Measurements from ENCODE around the gene AP1M2. TPM values are rescaled to one million over a fixed set of nuclear protein-coding genes. Genes with fewer than 3 reads are reported as not detected.

AP1M2 gene
- total RNA-seq, 2 donors from 2014 or later = 132 to 146 TPM

GRCh38 chr19:10538204-10538983, 48.7 kb downstream of the AP1M2 start:
- Histone ChIP-seq H3K27ac (ENCODE audit: low read depth, low read length) (no peak overlapping the region), H3K9me3 (ENCODE audit: control insufficient read depth, low read length) (no peaks in the 10 kb centered on the region), H3K36me3 (ENCODE audit: control insufficient read depth, insufficient read depth, low read length) (no peaks in the 10 kb centered on the region), H3K9ac (ENCODE audit: extremely low read depth, low read length, poor library complexity, severe bottlenecking) (no peak overlapping the region), H3K4me3 (ENCODE audit: low read length) (no peak overlapping the region), H3K4me1 (ENCODE audit: control insufficient read depth, insufficient read depth, low read length) (no peaks in the 10 kb centered on the region), H3K27me3 (ENCODE audit: control insufficient read depth, insufficient read depth, low read length, poor library complexity, severe bottlenecking) (no peaks in the 10 kb centered on the region)
- no peak for DNase-seq
- H3K4me1 Mint-ChIP-seq = no peaks in the 10 kb centered on the region
- H3K9me3 Mint-ChIP-seq = no peaks in the 10 kb centered on the region
- WGBS, 2 experiments (ENCODE audit: insufficient coverage in 1 of 2, insufficient read length in 1 of 2) = 83 to 90% methylated on average over 12 to 20 of the region's 20 CpGs
- H3K27ac Mint-ChIP-seq = no peak overlapping the region
- H3K36me3 Mint-ChIP-seq (ENCODE audit: low read depth) = no peaks in the 10 kb centered on the region
- no peak overlapping the region for H3K4me3 Mint-ChIP-seq
- peaks cover 13% of the 10 kb centered on the region for H3K27me3 Mint-ChIP-seq (ENCODE audit: insufficient read depth)
- TF ChIP-seq CTCF (conservative IDR thresholded peaks at IDR 0.05) = no peak

- H3K27me3 ChIP-seq (ENCODE audit: control insufficient read depth, insufficient read depth, low read length, poor library complexity, severe bottlenecking) = no peaks in the 10 kb centered on the region
- no peaks in the 10 kb centered on the region for H3K36me3 ChIP-seq (ENCODE audit: control insufficient read depth, insufficient read depth, low read length)
- no peaks in the 10 kb centered on the region for H3K36me3 Mint-ChIP-seq (ENCODE audit: low read depth)
- 92 to 95% methylated on average over 8 to 11 of the region's 11 CpGs for WGBS, 2 experiments (ENCODE audit: insufficient coverage in 1 of 2, insufficient read length in 1 of 2)
- no peaks in the 10 kb centered on the region for H3K4me1 ChIP-seq (ENCODE audit: control insufficient read depth, insufficient read depth, low read length)
- H3K9me3 Mint-ChIP-seq = no peaks in the 10 kb centered on the region
- no peaks in the 10 kb centered on the region for H3K4me1 Mint-ChIP-seq
- H3K4me3 Mint-ChIP-seq = no peak overlapping the region
- DNase-seq = no peak
- peaks cover 14% of the 10 kb centered on the region for H3K27me3 Mint-ChIP-seq (ENCODE audit: insufficient read depth)
- H3K27ac ChIP-seq (ENCODE audit: low read depth, low read length) = no peak overlapping the region
- H3K9me3 ChIP-seq (ENCODE audit: control insufficient read depth, low read length) = no peaks in the 10 kb centered on the region
- H3K9ac ChIP-seq (ENCODE audit: extremely low read depth, low read length, poor library complexity, severe bottlenecking) = no peak overlapping the region
- TF ChIP-seq CTCF (conservative IDR thresholded peaks at IDR 0.05) = no peak
- H3K4me3 ChIP-seq (ENCODE audit: low read length) = no peak overlapping the region
- H3K27ac Mint-ChIP-seq = no peak overlapping the region
These were observed 49.4 kb downstream of the AP1M2 start for GRCh38 chr19:10537668-10538067.

- 81 to 90% methylated on average over 6 of the region's 6 CpGs for WGBS, 2 experiments (ENCODE audit: insufficient coverage in 1 of 2, insufficient read length in 1 of 2)
- Histone ChIP-seq H3K36me3 (ENCODE audit: control insufficient read depth, insufficient read depth, low read length) (no peaks in the 10 kb centered on the region), H3K9me3 (ENCODE audit: control insufficient read depth, low read length) (peaks cover 5% of the 10 kb centered on the region), H3K27ac (ENCODE audit: low read depth, low read length) (no peak overlapping the region), H3K27me3 (ENCODE audit: control insufficient read depth, insufficient read depth, low read length, poor library complexity, severe bottlenecking) (no peaks in the 10 kb centered on the region), H3K4me3 (ENCODE audit: low read length) (no peak overlapping the region), H3K4me1 (ENCODE audit: control insufficient read depth, insufficient read depth, low read length) (no peaks in the 10 kb centered on the region), H3K9ac (ENCODE audit: extremely low read depth, low read length, poor library complexity, severe bottlenecking) (no peak overlapping the region)
- Mint-ChIP-seq H3K4me1 (no peaks in the 10 kb centered on the region), H3K4me3 (no peak overlapping the region), H3K36me3 (ENCODE audit: low read depth) (no peaks in the 10 kb centered on the region), H3K27ac (no peak overlapping the region), H3K9me3 (no peaks in the 10 kb centered on the region), H3K27me3 (ENCODE audit: insufficient read depth) (peaks cover 20% of the 10 kb centered on the region)
- no peak for DNase-seq
- no peak for TF ChIP-seq CTCF (conservative IDR thresholded peaks at IDR 0.05)
These were observed 51.5 kb downstream of the AP1M2 start for GRCh38 chr19:10535613-10536012.
